GM19035 (cell line): Measurements from ENCODE around the gene HOXC11.

Experiments used
- ATAC-seq: cut with Tn5 transposase; IDR thresholded peaks from one replicate; pipeline ENCODE4 v1.9.1; 2021; ENCODE audit not compliant: unreplicated experiment

Gene HOXC11

GRCh38 chr12:53971686-53972085 lies 1.2 kb upstream of the HOXC11 start:
- ATAC-seq = no peak

GRCh38 chr12:53972152-53972702 lies 699 bp upstream of the HOXC11 start:
- ATAC-seq = no peak

GRCh38 chr12:53973236-53974042 lies 513 bp downstream of the HOXC11 start:
- ATAC-seq = no peak

- ATAC-seq = no peak
Observed at GRCh38 chr12:53974084-53975063, 1.4 kb downstream of the HOXC11 start, which contains the start of gene HOTAIR. TSS of gene HOTAIR (minus strand) at chr12:53974954.

- no peak for ATAC-seq
Observed at GRCh38 chr12:53975064-53975471, 2.1 kb downstream of the HOXC11 start.

GRCh38 chr12:53975479-53976152 lies 2.7 kb downstream of the HOXC11 start:
- no peak for ATAC-seq

GRCh38 chr12:53976172-53976822 lies 3.4 kb downstream of the HOXC11 start:
- no peak for ATAC-seq

GRCh38 chr12:53976823-53977595 lies 4.1 kb downstream of the HOXC11 start:
- no peak for ATAC-seq

- no peak for ATAC-seq
Observed at GRCh38 chr12:53977596-53978445, 4.9 kb downstream of the HOXC11 start.

GRCh38 chr12:53978477-53979356 lies 5.8 kb downstream of the HOXC11 start:
- ATAC-seq = no peak

GRCh38 chr12:53980104-53980801 lies 7.3 kb downstream of the HOXC11 start:
- no peak for ATAC-seq

GRCh38 chr12:53980802-53981496 lies 8.0 kb downstream of the HOXC11 start:
- no peak for ATAC-seq

- no peak for ATAC-seq
Observed at GRCh38 chr12:53981634-53982565, 9.0 kb downstream of the HOXC11 start.

GRCh38 chr12:53982648-53983567 lies 10.0 kb downstream of the HOXC11 start:
- ATAC-seq = no peak
